NCI-H2081 treated with DMSO at 0.1 percent for 48 hours (cell line): ENCODE measurements around the gene IL19.

Experiments
- DNase-seq: peaks from one replicate; lab custom pipeline; 2025; lab: John Stamatoyannopoulos, UW

IL19 gene, protein sequence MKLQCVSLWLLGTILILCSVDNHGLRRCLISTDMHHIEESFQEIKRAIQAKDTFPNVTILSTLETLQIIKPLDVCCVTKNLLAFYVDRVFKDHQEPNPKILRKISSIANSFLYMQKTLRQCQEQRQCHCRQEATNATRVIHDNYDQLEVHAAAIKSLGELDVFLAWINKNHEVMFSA

DNA sequence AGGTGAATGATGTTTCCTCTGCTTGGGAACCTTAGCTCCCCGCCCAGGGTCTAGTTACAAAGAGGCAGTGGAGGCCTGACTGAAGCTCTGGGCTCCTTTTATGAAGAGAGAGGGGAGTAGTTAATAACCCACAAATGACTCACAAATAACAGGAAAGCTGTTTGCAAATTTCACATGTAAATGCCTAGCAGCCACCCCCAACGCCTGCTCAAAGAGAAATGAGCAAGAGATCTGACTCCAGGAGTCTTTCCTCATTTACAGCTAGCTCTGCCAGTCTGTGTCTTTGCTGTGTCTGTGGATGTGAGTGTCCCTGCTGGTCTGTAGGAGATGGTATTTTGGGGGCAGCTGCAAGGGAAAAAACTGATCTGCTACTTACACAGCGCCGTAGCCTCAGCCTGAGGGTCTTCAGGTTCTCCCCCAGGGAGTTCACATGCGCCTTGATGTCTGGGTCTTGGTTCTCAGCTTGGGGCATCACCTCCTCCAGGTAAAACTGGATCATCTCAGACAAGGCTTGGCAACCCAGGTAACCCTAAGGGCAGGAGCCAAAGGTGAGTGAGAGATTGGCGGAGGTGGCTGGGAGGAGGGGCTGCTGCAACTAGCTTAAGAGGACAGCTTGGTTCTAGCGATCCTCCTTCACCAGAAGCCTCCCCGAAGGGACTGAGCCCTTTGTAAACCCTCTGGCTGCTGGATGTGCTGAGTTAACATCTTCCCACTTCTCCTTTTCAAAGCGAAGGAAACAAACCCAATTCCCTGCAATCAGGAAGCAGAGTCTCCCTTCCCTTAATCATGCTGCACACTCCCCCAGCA, at the start of gene IL19:
TSS of gene IL19 (plus strand) at position 243 of the 807 bp plus-strand sequence. CDS start 65,890 bp downstream, outside the sequence.
- no peak for DNase-seq

DNA sequence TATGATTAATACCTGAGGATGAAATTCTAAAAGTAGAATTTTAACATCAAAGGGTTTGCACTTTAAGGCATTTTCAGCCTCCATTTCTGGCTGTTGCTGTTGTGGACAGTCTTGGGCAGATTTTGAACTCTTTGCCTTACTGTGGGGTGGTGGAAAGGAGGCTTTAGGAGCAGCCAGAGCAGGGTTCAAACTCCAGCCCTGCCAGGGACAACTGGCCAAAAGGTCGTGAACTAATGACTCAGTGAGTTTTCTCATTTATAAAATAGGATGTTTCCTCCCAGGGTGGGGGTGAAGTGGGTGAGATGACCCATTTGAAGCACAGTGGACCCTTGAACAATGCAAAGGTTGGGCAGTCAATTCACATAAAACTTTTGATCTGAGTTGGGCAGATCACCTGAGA, 49.1 kb upstream of the IL19 start:
- no peak for DNase-seq

DNA sequence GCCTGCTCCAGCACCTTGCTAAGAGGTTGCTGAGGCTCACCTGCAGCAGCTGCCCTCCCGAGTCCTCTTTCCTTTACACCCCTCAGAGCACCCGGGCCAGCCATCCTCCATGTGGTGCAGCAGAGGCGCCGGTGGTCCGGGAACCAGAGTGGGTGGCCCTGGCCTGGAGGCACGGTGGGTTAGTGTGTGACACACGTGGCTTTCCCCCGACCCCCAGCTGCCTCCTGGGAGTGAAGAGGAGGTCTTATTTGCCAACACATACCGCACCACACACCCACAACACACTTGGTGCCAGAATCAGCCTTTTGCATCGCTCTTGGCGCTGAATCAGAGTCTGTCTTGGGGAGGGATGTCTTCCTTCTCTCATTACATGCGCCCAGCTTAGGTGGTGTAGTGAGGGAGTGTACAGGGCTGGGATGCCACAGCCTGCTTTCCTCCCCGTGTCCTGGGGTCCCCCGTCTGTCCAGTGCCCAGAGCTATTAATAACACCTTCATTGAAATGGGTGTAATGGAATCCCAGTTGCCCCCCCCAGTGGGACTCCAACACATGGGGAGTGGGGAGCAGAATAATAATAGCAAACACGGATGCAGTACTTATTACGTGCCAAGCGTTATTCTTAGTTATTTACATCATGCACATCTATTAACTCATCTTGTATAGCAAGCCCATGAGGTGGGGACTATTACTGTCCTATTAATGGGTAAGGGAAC, 47.7 kb upstream of the IL19 start:
- DNase-seq, result no peak

DNA sequence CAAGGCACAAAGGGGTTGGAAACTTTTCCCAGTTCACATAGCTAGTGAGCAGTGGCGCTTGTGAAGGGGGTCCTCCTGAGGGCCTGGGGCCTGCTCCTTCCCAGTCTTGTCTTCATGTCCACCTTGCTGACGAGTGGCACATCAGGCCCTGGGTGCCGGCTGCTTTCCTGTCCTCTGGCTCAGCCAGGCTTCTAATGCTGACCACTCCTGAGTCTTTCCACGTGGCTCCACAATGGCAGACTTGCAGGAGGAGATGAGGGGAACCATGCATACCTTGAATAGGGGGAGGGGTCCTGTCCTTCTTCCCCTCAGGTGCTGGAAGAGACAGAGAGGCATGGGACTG, 47.1 kb upstream of the IL19 start:
- DNase-seq, result no peak

DNA sequence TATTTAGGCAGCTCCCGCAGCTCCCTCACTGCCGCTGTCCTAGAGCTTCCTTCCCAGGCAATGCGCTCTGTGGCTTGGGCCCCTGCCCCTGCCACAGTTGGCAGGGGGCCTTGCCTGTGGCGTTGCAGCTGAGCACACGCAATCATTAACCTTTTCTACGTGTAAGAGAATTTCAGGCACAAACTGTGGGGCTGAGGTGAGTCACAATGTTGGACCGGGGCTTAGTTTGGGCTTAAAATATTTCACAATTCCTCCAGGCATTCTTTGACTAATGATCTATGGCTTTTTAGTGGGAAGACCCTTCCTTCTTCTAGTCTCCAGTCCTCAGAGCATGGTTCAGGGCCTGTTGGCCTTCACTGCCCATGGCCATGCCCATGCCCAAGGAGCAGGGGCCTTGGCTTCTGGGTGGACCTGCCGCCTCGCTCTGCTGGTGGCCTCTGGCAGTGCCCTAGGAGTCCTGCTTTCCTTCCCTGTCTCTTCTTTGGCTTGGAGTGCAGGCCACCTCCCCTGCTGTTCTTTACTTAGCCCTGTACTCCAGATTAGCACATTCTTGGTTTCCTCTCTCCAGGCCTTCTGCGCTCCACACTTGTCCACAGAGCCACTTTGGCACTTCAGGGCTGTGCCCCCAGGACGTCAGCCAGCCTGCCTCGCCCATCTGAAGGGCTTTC, 46.6 kb upstream of the IL19 start:
- no peak for DNase-seq

DNA sequence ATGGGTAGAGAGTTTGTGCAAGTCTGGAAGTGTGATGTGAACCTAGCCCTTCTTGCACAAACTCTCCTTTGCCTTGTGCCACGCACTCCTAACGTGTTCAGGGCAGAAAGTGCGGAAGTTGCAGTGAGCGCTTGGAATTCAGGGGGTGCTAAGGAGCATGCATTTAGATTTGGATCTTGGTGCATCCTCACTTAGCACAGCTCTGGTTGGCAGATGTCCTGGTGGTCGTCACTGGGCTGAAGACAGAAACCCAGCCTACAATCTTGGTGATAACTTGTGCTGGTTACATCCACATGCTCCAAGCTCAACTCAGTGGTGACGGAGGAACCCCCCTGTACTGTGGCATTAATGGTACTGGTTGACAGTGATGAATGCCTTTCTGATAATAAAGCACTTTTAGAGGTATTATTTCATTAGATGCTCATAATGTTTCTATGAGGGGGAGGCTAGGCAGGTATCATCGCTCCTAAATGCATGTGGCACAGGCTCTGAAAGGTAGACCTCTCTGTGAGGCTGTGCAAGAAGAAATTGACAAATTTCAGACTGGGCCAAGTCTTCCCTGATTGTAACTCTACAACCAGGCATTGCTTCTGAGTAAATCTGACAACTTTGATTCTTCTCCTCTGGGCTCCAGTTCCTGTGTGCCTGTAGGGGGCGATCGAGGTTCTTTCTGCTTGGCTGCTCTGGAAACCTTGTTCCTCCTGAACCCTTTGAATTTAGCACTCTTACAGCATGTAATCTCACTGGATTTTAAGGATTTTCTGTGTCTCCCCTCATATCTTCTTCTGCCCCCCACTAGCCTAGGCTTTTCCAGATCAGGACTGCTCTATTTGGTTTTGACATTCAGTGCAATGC, 45.2 kb upstream of the IL19 start:
- DNase-seq, result no peak

DNA sequence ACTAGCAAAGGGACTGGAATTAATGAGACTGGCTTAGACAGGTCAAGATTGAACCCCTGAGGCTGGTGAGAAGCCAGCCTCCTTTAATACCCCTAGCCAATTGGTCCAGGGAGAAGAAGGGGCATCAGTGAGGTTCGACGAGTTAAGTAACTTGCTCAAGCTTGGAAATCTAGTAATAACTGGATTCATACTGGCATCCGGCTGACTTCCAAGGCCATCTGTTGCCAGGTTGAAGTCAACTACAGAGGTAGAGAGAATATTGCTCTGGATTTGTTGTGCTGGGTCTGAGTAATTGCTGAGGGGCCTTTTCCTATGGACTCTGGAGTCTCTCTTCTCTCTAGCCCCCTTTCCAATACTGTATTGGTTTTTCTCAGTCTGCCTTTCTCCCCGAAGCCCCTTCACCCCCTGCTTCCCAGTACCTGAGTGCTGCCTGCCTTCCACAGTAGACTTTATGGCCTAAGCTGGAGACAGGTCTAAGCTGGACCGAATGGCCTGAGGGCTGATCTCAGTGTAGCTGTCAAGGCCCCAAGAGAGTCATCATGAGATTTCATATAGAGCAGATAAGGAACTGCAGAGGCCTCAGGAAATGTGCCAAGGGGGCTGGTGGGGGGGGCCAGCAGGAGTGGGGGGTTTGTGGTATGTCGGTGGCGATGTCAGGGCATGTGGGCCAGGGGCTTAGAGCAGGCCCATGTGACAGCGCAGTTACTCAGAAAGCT, 42.4 kb upstream of the IL19 start:
- DNase-seq, result no peak

DNA sequence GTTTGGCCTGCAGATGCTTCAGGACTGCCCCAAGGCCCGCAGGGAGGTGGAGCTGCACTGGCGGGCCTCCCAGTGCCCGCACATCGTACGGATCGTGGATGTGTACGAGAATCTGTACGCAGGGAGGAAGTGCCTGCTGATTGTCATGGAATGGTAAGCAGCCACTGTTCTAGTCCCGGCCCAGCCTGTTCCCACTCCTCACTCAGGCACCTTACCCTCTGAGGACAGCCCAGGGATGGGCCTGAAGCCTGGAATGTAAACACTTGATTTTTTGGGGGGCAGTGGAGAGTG, 41.9 kb upstream of the IL19 start:
- DNase-seq, result no peak

DNA sequence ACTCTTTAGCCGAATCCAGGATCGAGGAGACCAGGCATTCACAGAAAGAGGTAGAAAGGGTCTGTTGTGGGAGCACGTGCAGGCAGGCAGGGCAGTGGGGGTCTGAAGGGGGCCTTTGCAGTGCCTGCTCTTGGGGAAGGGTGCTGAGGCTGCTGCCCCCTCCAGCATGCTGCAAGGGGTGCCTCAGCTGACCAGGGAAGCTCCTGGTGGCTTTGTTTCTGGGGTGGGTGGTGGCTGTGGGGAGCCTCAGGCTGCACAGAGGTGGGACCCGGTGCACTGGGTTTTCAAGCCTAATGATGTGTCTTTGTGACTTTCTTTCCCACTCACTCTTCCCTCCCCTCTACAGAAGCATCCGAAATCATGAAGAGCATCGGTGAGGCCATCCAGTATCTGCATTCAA, 41.5 kb upstream of the IL19 start:
- no peak for DNase-seq

DNA sequence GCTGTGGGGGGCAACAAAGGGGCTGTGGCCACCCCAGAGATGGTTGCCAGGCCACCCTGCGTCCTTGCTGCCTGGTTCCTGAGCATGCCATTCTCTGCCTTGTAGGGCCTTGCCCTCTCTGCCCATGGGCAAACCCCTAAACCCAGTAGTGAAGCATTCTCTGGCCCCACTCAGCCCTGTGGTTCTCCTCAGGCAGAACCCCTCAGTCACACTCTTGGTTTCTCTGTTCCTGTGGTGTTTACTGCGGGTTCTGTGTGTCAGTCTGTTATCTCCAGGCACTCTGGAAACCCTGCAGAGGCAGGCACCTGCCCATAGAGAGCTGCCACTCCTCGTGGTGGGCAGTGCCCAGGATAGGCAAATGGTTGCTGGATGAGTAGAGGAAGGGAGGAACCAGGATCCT, 41.1 kb upstream of the IL19 start:
- DNase-seq, result no peak

DNA sequence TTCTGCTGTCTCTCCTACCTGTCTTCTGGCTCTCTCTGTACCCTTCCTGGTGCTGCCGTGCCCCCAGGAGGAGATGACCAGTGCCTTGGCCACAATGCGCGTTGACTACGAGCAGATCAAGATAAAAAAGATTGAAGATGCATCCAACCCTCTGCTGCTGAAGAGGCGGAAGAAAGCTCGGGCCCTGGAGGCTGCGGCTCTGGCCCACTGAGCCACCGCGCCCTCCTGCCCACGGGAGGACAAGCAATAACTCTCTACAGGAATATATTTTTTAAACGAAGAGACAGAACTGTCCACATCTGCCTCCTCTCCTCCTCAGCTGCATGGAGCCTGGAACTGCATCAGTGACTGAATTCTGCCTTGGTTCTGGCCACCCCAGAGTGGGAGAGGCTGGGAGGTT, 38.1 kb upstream of the IL19 start:
- no peak for DNase-seq

DNA sequence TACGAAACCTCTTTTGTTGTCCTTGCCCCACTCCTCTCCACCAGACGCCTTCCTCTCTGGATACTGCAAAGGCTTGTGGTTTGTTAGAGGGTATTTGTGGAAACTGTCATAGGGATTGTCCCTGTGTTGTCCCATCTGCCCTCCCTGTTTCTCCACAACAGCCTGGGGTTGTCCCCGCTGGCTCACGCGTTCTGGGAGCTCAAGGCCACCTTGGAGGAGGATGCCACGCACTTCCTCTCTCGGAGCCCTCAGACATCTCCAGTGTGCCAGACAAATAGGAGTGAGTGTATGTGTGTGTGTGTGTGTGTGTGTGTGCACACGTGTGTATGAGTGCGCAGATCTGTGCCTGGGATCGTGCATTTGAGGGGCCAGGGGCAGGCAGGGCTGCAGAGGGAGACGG, 37.6 kb upstream of the IL19 start:
- DNase-seq, result no peak

DNA sequence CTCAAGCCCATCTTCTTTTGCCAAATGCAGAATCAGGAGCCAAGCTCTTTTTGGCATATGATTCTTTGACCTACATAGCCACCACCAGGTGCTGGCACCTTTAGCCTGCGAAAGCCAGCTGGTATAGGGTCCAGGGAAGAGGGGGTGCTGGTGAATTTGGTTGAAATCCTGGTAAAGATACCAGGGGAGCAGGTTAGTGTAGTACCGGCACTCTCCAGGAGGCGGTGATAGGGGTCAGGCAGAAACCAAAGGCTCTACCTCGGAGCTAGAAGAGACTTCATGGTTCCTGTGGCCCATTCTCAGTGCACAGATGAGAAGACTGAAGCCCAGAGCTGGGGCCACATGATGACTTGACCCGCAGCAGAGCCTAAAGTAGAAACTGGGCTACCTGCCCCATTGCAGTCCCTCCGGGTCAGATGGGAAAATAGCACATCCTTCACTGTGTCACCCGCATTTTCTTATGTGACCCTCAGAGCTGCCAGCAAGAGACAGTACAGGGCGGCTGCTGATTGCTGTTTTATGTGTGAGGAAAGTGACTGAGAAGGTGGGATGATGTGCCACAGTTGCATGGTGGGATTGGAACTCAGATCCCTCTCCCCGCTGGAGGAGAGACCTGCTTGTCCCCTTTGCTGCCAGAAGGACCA, 36.0 kb upstream of the IL19 start:
- DNase-seq, result no peak

DNA sequence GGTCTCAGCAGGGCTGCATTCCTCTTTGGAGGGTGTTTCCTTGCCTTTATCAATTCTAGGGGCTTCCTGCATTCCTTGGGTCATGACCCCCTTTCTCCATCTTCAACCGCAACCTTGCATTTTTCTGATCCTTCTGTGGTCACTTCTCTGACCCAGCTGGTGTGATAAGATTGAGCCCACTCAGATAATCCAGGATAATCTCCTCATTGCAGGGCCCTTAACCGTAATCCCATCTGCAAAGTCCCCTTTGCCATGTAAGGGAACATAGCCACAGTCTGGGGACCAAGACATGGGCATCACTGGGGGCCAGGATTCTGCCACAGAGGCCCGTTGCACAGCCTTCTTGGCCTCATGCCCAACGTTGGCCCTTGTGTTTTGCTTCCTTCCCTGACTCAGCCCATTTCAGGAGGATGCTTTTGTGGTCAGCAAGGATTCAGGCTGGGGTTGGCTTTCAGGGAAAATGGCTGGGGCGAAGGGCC, 35.0 kb upstream of the IL19 start:
- no peak for DNase-seq

DNA sequence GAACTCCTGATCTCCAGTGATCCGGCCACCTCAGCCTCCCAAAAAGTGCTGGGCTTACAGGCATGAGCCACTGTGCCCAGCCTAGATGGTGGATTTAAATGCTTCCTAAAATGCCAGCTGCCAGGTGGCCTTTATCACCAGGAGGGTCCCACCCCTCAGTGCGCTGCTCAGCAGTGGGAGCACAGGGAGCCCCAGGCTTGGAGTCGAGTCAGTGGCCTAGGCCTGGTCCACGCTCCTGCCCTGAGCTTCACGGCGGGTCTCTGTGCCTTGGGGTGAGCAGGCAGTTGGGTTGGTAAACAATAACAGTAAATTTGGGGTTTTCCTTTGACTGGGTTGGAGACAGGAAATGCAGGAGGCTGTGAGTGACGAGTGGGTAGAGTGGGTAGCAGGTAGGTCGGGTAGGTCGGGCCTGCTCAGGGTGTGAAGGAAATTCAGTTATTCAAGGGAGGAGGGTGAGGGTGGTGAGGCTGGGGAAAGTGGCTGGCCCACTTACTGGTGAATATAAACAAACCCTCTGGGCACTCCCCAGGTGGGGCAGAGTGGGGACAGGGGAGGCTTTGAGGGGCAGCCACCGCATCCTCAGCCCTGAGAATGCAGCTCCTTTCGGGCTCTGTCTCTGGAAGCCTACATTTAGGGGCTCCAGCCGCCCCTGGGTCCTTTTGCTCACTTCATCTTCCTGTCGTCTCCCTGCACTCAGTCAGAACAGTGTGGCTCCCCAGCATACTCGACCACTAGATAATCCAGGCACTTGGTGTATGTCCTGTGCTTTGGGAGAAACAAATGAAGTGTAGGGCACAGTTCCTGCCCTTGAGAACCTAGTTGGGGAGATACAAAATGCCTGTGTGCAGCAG, 33.5 kb upstream of the IL19 start:
- no peak for DNase-seq

DNA sequence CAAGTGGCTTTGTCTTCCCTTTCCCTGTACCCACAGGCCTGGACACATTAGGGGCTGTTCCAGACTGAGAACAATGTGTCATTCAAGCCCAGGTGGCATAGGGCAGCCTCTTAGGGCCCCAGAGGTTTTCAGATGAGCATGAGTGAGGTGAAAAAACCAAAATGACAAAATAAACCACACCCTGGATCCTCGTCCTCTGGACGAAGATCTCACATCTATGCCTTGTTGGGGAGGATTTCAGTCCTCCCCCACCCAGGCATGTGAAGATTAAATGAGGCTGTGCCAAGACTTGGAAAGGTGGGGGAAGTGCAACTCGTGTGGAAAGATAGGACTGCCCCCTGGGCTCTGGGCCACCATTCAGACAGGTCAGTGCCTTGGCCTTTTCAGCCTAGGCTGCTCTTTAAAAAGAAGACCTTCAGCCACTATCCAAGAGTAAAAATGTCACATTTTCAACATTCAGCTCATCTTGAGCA, 32.8 kb upstream of the IL19 start:
- DNase-seq, result no peak

DNA sequence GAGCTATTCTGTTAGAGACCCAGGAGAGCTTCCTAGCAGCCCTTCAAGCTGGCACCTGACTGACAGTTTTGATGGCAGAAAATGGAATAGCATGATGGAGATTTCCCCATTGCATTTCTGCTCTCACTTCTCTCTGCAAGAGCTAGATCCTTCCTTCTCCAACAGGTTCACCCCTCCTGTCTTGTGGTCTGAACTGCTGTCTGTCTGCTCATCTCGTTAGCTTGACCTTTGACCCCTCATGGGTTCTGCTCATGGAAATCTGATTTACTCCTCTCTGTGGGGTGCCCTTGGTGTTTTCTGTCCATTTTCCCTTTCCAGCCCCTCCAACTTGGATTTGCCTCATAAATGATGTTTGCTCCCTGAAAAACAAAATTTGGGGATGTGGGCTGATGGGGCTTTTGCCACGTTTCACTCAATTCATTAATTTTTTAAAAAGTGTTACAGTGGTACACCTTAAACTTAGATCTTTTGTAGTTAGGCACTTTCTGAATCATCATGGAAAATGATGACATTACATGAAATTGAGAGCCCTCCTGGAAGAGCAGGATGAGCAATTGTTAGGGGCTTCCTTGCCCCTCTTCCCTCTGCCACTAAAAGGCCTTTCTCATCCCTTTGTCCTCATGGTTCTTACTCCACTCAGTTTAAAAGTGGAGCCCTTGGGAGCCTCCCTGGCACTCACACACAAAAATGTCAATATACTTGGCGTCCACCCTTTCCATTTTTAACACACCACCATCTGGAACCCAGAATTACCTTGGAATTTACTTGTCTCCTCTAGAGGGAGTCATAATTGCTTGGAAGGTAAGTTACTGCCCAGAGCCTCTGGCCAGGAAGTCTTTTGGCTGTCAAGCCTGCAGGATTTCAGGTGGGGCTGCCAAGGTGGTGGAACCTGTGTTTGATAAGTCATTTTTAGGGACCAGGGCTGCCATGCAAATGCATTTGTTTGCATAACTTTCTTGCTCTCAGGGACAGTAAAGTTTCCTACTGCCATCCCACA, 31.9 kb upstream of the IL19 start:
- DNase-seq, result no peak

DNA sequence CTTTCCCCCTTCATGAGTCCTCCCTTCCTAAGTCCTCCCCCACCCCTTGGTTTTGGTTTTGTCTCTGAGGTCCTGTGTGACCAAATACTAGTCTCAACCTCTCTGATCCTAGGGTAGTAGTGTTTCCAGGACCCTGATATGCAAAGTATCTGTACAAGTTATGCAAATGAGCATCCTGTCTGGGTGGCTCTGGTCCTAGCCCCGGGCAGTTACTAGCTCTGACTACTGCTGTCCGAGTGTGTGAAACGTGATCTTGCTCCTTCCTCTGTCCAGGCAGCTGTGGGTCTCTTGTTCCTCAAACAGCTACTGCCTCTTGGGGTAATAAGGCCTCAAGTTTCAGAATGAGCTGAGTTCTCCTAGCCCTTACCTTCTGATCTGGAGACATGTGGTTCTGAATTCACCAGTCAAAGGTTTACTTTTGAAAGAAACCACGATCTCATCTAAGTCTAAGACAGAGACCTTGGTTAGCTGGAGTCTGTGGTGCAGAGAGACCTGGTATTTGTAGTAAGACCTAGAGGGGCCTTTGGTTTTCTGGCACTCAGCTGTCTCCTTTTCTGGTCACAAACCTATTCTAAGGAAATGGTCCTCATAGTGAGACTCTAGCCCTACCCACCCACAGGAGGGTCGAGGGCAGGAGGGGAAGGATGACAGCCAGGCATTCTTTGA, 31.0 kb upstream of the IL19 start:
- DNase-seq, result no peak
